GM12872 (cell line): ENCODE data around the gene PIGM.

Source experiments
- CTCF ChIP-seq: IDR thresholded peaks from 3 replicates; pipeline ENCODE4 v1.5.1; 2011; ENCODE audit warnings: low read depth, mild to moderate bottlenecking, low read length, moderate library complexity; ENCODE audit not compliant: insufficient read depth

The PIGM gene

DNA sequence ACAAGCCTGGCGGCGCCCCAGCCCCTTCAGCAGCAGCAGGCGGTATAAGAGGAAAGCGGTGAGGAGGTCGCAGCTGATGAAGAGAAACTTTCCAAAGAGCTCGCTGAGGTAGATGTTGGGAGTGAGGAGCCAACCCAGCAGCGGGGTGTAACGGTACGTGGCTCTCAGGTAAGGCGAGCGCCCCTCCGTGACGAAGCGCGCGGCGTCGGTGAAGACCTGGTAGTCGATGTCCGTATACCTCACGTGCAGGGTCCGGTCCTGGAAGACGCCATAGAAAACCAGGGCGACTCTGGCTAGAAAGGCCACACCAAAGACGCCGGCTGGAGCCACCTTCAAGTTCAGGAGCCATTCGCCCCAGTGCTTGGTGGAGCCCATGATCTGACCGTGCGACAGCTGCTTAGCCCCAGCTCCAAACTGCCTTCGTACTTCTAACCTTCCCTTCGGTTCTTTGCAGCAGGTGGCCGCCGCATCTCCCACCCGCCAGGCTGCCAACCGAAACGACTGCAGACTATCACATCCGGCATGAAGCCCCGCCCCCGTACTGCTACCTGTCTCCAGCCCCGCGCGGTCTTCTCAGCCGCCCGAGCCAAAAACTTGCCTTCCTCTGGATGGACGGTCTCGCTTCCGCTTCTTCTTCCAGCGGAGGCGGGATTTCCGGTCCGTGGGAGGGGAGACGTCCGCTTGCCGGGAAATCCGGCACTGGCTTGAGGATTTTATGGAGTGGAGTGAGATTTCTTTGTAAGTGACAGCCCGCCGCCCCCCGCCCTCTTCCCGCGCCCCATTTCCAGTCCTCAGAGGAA lies at the start of gene PIGM:
Gene PIGM (minus strand): TSS at position 626 of the 800 bp plus-strand sequence. CDS start 251 bp downstream, at position 375.
- TF ChIP-seq CTCF = no peak

GRCh38 chr1:160081261-160081936 lies 49.6 kb upstream of the PIGM start, which contains the start of gene KCNJ9:
Gene KCNJ9, plus strand, starts transcription at chr1:160081538. Its CDS starts 2,493 bp downstream, at chr1:160084031.
- no peak for TF ChIP-seq CTCF

DNA sequence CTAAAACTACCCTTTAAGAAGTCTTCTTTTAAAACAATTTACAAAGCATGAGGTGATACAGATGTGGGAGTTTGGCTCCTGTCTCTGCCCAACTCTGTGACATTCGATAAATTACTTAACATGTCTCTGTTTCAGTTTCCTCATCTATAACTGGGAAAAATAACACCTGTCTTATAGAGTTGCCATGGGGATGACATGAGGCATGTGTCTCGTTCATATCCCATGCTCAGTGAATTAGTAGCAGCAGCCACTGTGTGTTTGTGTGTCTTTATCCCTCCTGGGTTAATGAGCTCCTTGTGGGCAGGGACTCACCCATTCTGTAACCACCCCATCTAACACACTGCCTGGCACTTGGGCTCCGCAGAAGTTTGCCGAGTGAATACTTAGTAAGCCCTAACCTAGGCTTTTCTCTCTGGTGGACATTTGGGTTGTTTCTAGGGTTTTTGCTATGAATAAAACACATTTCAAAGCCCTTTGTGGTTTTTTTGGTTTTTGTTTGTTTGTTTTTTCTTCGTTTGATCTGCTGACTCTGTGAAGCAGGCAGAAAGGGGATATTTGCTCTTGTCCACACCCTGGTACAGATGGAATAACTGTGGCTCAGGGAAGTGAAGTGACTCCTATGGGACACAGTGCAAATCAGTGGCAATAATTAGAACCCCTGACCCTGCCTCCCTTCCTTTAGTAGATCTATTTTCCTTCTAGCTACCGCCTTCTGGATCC lies 48.8 kb upstream of the PIGM start:
- TF ChIP-seq CTCF = no peak

DNA sequence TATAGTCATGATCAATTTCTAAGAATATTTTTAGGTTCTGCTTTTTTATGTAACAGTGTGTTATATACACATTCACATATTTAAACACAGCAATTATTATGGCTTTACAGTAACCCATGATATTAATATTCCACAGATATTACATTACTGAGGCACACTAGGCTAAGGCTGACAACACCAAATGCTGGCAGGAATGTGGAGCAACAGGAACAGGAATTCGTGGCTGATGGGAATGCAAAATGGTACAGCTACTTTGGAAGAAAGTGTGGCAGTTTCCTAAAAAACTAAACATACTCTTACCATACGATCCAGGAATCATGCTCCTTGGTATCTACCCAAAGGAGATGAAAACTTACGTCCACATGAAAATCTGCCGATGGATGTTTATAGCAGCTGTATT lies 47.7 kb upstream of the PIGM start:
- no peak for TF ChIP-seq CTCF

GRCh38 chr1:160078512-160079195 lies 46.9 kb upstream of the PIGM start:
- TF ChIP-seq CTCF = peak; percentile 90

DNA sequence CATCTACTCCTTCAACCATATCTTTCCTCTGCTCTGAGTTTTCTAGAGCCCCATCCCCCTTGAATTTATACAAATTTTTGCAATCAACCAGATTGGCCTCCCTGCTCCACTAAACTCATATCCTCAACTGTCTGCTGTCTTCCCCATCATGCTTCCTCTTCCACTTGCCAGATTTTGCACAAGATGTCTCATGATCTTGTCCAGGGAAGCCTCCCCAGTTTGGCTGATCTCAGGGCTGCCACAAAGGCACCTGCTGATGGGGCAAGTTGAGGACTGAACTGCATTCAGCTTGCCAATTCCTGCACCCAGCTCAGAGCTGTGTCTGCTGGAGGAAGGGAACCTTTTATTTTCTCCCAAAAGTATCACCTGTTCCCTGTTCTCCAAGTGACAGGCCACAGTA lies 45.7 kb upstream of the PIGM start:
- no peak for TF ChIP-seq CTCF
